SU-DHL-6 (cell line): ENCODE measurements around the gene RIPPLY3.
"Not testable (repeated sequence)": the region's sequence is repeated elsewhere in the genome, so short reads cannot be mapped to it uniquely, and the experiment has no call there.

Source experiments
- H2AFZ ChIP-seq: fragments of 200-600 bp; sonication (generic); 2 replicates; pipeline ENCODE4 v1.6.1; 2014; ENCODE audit warnings: low read depth, mild to moderate bottlenecking, moderate library complexity, mixed read lengths, antibody characterized with exemption, low read length; ENCODE audit not compliant: severe bottlenecking
- H3F3A ChIP-seq: fragments of 200-600 bp; shearing (Covaris generic); 2 replicates; pipeline ENCODE4 v1.6.0; 2016; ENCODE audit warnings: antibody characterized with exemption, mild to moderate bottlenecking; ENCODE audit not compliant: insufficient read depth
- H3K27ac ChIP-seq: fragments of 200-600 bp; sonication (generic); 2 replicates; pipeline ENCODE4 v1.5.1; 2016; ENCODE audit warnings: low read depth, mild to moderate bottlenecking, low read length, moderate library complexity, mixed read lengths
- H3K27me3 ChIP-seq: fragments of 200-600 bp; sonication (generic), shearing (Covaris generic); 2 replicates; pipeline ENCODE4 v1.6.0; 2014; ENCODE audit warnings: mild to moderate bottlenecking, low read length
- H3K36me3 ChIP-seq: fragments of 200-600 bp; sonication (generic); 2 replicates; pipeline ENCODE4 v1.6.1; 2014; ENCODE audit warnings: mild to moderate bottlenecking, low read length, mixed read lengths
- H3K4me2 ChIP-seq: fragments of 300-600, 200-600 bp; shearing (Covaris generic), sonication (generic); 2 replicates; pipeline ENCODE4 v1.6.0; 2014; ENCODE audit warnings: low read length, low read depth, mild to moderate bottlenecking; ENCODE audit not compliant: poor library complexity, severe bottlenecking
- H3K4me3 ChIP-seq: fragments of 200-600 bp; sonication (generic); 2 replicates; pipeline ENCODE4 v1.5.1; 2014; ENCODE audit warnings: antibody characterized with exemption, low read length, mild to moderate bottlenecking, mixed read lengths; ENCODE audit not compliant: insufficient read depth, poor library complexity, severe bottlenecking
- H3K79me2 ChIP-seq: fragments of 200-600 bp; sonication (generic); 2 replicates; pipeline ENCODE4 v1.6.1; 2014; ENCODE audit warnings: mild to moderate bottlenecking, low read length, moderate library complexity; ENCODE audit not compliant: insufficient read depth
- H3K9ac ChIP-seq: fragments of 200-600 bp; sonication (generic); 2 replicates; pipeline ENCODE4 v1.7.0; 2014; ENCODE audit warnings: mild to moderate bottlenecking, low read length
- H3K9me2 ChIP-seq: fragments of 200-600 bp; sonication (generic); replicated peaks from 2 replicates; pipeline ENCODE4 v1.6.1; 2014; ENCODE audit warnings: low read length; ENCODE audit not compliant: insufficient read depth
- H3K9me3 ChIP-seq: fragments of 200-600 bp; sonication (generic); 2 replicates; pipeline ENCODE4 v1.6.1; 2014; ENCODE audit warnings: low read length, mixed read lengths; ENCODE audit not compliant: insufficient read depth
- H4K20me1 ChIP-seq: fragments of 200-600 bp; sonication (generic); 2 replicates; pipeline ENCODE4 v1.6.1; 2014; ENCODE audit warnings: low read depth, mild to moderate bottlenecking, antibody characterized with exemption, low read length, moderate library complexity, mixed read lengths
- CTCF ChIP-seq: fragments of 200-600 bp; sonication (generic); IDR thresholded peaks from one replicate; pipeline ENCODE4 v1.5.1; 2017; ENCODE audit warnings: antibody characterized with exemption, mild to moderate bottlenecking, low read length, moderate library complexity; ENCODE audit not compliant: insufficient read depth, poor library complexity, severe bottlenecking
- EZH2phosphoT487 ChIP-seq: fragments of 200-600 bp; sonication (generic), shearing (Covaris generic); conservative IDR thresholded peaks from 2 replicates; pipeline ENCODE4 v1.6.1; 2018; ENCODE audit warnings: mild to moderate bottlenecking, antibody characterized with exemption, low read length, moderate library complexity, mixed read lengths

RIPPLY3 gene

GRCh38 chr21:37032293-37032692 is 25.8 kb downstream of the RIPPLY3 start:
- no peaks in the 10 kb centered on the region for H3F3A ChIP-seq
- no peak overlapping the region for H3K4me2 ChIP-seq
- H2AFZ ChIP-seq = no peak overlapping the region
- H4K20me1 ChIP-seq = no peaks in the 10 kb centered on the region
- no peak overlapping the region for H3K9ac ChIP-seq
- no peaks in the 10 kb centered on the region for H3K36me3 ChIP-seq
- no peaks in the 10 kb centered on the region for H3K79me2 ChIP-seq
- no peaks in the 10 kb centered on the region for H3K9me2 ChIP-seq
- H3K27me3 ChIP-seq = no peaks in the 10 kb centered on the region
- TF ChIP-seq CTCF (no peak), EZH2phosphoT487 (no peak)
- no peak overlapping the region for H3K4me3 ChIP-seq
- no peaks in the 10 kb centered on the region for H3K9me3 ChIP-seq
- H3K27ac ChIP-seq = no peak overlapping the region

GRCh38 chr21:37032877-37033471 is 26.5 kb downstream of the RIPPLY3 start:
- H3F3A ChIP-seq = no peaks in the 10 kb centered on the region
- no peaks in the 10 kb centered on the region for H3K9me3 ChIP-seq
- H3K27me3 ChIP-seq = no peaks in the 10 kb centered on the region
- no peaks in the 10 kb centered on the region for H3K9me2 ChIP-seq
- no peak overlapping the region for H3K4me3 ChIP-seq
- no peak overlapping the region for H2AFZ ChIP-seq
- H3K79me2 ChIP-seq = no peaks in the 10 kb centered on the region
- no peaks in the 10 kb centered on the region for H3K36me3 ChIP-seq
- H4K20me1 ChIP-seq = no peaks in the 10 kb centered on the region
- H3K4me2 ChIP-seq = no peak overlapping the region
- no peak overlapping the region for H3K9ac ChIP-seq
- H3K27ac ChIP-seq = no peak overlapping the region
- TF ChIP-seq EZH2phosphoT487 (no peak), CTCF (no peak)

GRCh38 chr21:37034394-37034793 is 27.9 kb downstream of the RIPPLY3 start:
- not testable (repeated sequence) for H3K9ac ChIP-seq, H3K9me2 ChIP-seq, H3K27ac ChIP-seq, H3K27me3 ChIP-seq, H3K9me3 ChIP-seq, H3K4me2 ChIP-seq, H3F3A ChIP-seq, H2AFZ ChIP-seq, H3K4me3 ChIP-seq, H3K79me2 ChIP-seq, H3K36me3 ChIP-seq, H4K20me1 ChIP-seq

GRCh38 chr21:37036177-37036576 is 29.7 kb downstream of the RIPPLY3 start:
- H3F3A ChIP-seq = no peaks in the 10 kb centered on the region
- no peak overlapping the region for H3K9ac ChIP-seq
- no peaks in the 10 kb centered on the region for H3K36me3 ChIP-seq
- no peak overlapping the region for H2AFZ ChIP-seq
- H3K27ac ChIP-seq = no peak overlapping the region
- no peaks in the 10 kb centered on the region for H3K27me3 ChIP-seq
- H3K4me3 ChIP-seq = no peak overlapping the region
- H3K4me2 ChIP-seq = no peak overlapping the region
- no peaks in the 10 kb centered on the region for H3K9me2 ChIP-seq
- H3K9me3 ChIP-seq = no peaks in the 10 kb centered on the region
- TF ChIP-seq CTCF = no peak
- no peak for TF ChIP-seq EZH2phosphoT487
- H3K79me2 ChIP-seq = no peaks in the 10 kb centered on the region
- H4K20me1 ChIP-seq = no peaks in the 10 kb centered on the region
